Neural crest cell (in vitro differentiated cells): Measurements from ENCODE around the gene LPCAT1. TPM values are rescaled to one million over a fixed set of nuclear protein-coding genes. Genes with fewer than 3 reads are reported as not detected.
"Not testable (repeated sequence)": the region's sequence is repeated elsewhere in the genome, so short reads cannot be mapped to it uniquely, and the experiment has no call there.

ENCODE experiments used
- DNase-seq: peaks from one replicate; pipeline ENCODE4 v3.0.0; 2021; ENCODE audit warnings: low read depth, mixed read lengths, low spot score
- H3K27ac Mint-ChIP-seq: one replicate; pipeline ENCODE4 v1.8.0; 2021; ENCODE audit warnings: mild to moderate bottlenecking, mixed read lengths; ENCODE audit not compliant: unreplicated experiment
- H3K27me3 Mint-ChIP-seq: 2 replicates; pipeline ENCODE4 v1.8.0; 2021; ENCODE audit warnings: low read depth, mild to moderate bottlenecking, mixed read lengths
- H3K36me3 Mint-ChIP-seq: 2 replicates; pipeline ENCODE4 v1.8.0; 2021; ENCODE audit warnings: low read depth, mild to moderate bottlenecking, mixed read lengths
- H3K4me1 Mint-ChIP-seq: 2 replicates; pipeline ENCODE4 v1.8.0; 2021; ENCODE audit warnings: mixed read lengths
- H3K4me3 Mint-ChIP-seq: one replicate; pipeline ENCODE4 v1.8.0; 2021; ENCODE audit warnings: mild to moderate bottlenecking, mixed read lengths
- H3K9me3 Mint-ChIP-seq: 2 replicates; pipeline ENCODE4 v1.8.0; 2021; ENCODE audit warnings: mixed read lengths
- CTCF ChIP-seq: fragments of 200-600 bp; sonication (generic); conservative IDR thresholded peaks from 2 replicates; pipeline ENCODE4 v1.5.0; 2021; ENCODE audit warnings: antibody characterized with exemption, mild to moderate bottlenecking
- total RNA-seq: library from RNA; stranded (reverse); gene quantifications from 2 replicates; pipeline ENCODE4 v1.2.1, GENCODE V29; 2021

Gene LPCAT1
- total RNA-seq, 1 donor from 2014 or later: 111 TPM

- Mint-ChIP-seq H3K36me3 (no peaks in the 10 kb centered on the region), H3K27me3 (no peaks in the 10 kb centered on the region), H3K4me1 (no peaks in the 10 kb centered on the region), H3K27ac (no peak overlapping the region), H3K9me3 (no peaks in the 10 kb centered on the region), H3K4me3 (no peak overlapping the region)
- no peak for DNase-seq
- no peak for TF ChIP-seq CTCF
Observed at GRCh38 chr5:1476967-1477310, 46.8 kb downstream of the LPCAT1 start.

DNA sequence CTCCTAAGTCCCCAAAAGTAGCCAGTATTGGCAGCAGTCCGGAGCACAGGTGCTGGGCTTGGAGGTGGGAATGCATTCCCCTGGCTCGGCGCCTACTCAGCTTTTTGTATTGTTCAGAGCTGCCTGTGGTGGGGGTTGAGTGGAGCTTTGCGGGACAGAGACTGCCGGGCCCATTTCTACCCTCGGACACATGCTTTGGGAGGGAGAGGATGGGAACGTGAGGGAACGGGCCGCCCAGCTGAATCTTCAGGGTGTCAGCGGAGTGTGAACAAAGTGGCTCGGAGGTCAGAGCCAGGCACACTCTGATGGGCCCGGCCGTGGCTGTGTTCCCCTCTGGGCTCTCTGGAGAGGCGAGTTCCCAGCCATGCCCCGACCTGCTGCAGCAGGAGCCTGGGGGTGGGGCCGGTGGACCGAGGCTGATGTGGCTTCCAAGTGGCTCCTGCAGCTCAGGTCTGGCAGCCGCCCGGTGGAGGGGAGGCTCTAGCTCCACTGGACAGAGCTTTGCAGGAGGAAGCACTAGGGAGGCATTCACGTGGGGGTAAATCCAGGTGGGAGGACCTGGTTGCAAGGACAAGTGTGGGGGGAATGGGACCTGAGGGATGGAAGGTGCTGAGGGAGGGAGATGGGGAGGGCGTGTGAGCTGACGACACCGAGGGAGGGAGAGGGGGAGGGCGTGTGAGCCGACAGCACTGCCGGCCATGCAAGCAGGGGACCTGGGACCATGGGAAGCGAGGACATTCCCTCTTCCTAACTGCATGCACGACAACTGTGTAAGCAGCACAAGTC lies 47.4 kb downstream of the LPCAT1 start:
- no peak for DNase-seq
- Mint-ChIP-seq H3K4me1 (no peaks in the 10 kb centered on the region), H3K27ac (no peak overlapping the region), H3K4me3 (no peak overlapping the region), H3K9me3 (no peaks in the 10 kb centered on the region), H3K27me3 (no peaks in the 10 kb centered on the region), H3K36me3 (no peaks in the 10 kb centered on the region)
- no peak for TF ChIP-seq CTCF

- H3K9me3 Mint-ChIP-seq, H3K27me3 Mint-ChIP-seq, H3K4me1 Mint-ChIP-seq, H3K36me3 Mint-ChIP-seq, H3K4me3 Mint-ChIP-seq, H3K27ac Mint-ChIP-seq, DNase-seq: not testable (repeated sequence)
Observed at GRCh38 chr5:1475544-1475900, 48.2 kb downstream of the LPCAT1 start.

- H3K4me1 Mint-ChIP-seq: no peaks in the 10 kb centered on the region
- no peaks in the 10 kb centered on the region for H3K27me3 Mint-ChIP-seq
- H3K36me3 Mint-ChIP-seq: no peaks in the 10 kb centered on the region
- no peak overlapping the region for H3K4me3 Mint-ChIP-seq
- DNase-seq: no peak
- no peak for TF ChIP-seq CTCF
- no peak overlapping the region for H3K27ac Mint-ChIP-seq
- H3K9me3 Mint-ChIP-seq: no peaks in the 10 kb centered on the region
Observed at GRCh38 chr5:1474866-1475543, 48.8 kb downstream of the LPCAT1 start.

GRCh38 chr5:1474183-1474839 lies 49.4 kb downstream of the LPCAT1 start:
- Mint-ChIP-seq H3K4me1 (no peaks in the 10 kb centered on the region), H3K27ac (no peak overlapping the region), H3K4me3 (no peak overlapping the region), H3K36me3 (no peaks in the 10 kb centered on the region), H3K27me3 (no peaks in the 10 kb centered on the region), H3K9me3 (no peaks in the 10 kb centered on the region)
- no peak for TF ChIP-seq CTCF
- DNase-seq: no peak

DNA sequence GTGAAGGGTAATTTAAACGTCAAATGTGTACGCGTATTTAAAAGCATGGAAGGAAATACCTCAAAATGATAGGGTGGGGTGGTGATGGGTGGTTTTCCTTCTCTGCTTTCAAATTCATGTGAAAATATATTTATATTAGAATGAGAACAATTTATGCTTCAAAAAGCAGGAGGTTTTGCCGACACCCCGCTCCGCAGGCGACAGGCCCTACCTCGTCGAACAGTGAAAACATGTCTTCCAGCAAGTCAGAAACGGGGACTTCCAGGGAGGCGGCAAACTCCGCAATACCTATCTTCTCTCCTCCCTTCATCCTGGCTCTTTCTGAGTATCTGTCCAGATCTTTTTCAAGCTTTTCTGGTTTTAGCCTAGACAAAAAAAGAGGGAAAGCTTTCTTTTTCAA lies 50.0 kb downstream of the LPCAT1 start:
- no peak for DNase-seq
- H3K4me1 Mint-ChIP-seq: no peaks in the 10 kb centered on the region
- H3K27ac Mint-ChIP-seq: no peak overlapping the region
- no peaks in the 10 kb centered on the region for H3K36me3 Mint-ChIP-seq
- H3K9me3 Mint-ChIP-seq: no peaks in the 10 kb centered on the region
- no peaks in the 10 kb centered on the region for H3K27me3 Mint-ChIP-seq
- no peak for TF ChIP-seq CTCF
- no peak overlapping the region for H3K4me3 Mint-ChIP-seq
